ENCODE measurements around the gene DNAH6.
"Not testable (repeated sequence)": the region's sequence is repeated elsewhere in the genome, so short reads cannot be mapped to it uniquely, and the experiment has no call there.

The DNAH6 gene

GRCh38 chr2:84496386-84496785 lies 19.9 kb upstream of the DNAH6 start:
- FAIRE-seq (no peak), DNase-seq (ENCODE audit: insufficient read length, low spot score) (no peak)

GRCh38 chr2:84497285-84497684 lies 19.0 kb upstream of the DNAH6 start:
- no peak for DNase-seq (ENCODE audit: insufficient read length, low spot score)
- FAIRE-seq, result no peak

GRCh38 chr2:84498150-84498799 lies 18.0 kb upstream of the DNAH6 start:
- DNase-seq (ENCODE audit: insufficient read length, low spot score) (no peak), FAIRE-seq (no peak)

- not testable (repeated sequence) for FAIRE-seq; DNase-seq (ENCODE audit: insufficient read length, low spot score)
Observed at GRCh38 chr2:84511024-84511423, 5.3 kb upstream of the DNAH6 start.

- FAIRE-seq (no peak), DNase-seq (ENCODE audit: insufficient read length, low spot score) (no peak)
Observed at GRCh38 chr2:84515788-84516187, 510 bp upstream of the DNAH6 start.

GRCh38 chr2:84519332-84519957 lies 3.1 kb downstream of the DNAH6 start:
- no peak for FAIRE-seq
- no peak for DNase-seq (ENCODE audit: insufficient read length, low spot score)

GRCh38 chr2:84526562-84526961 lies 10.3 kb downstream of the DNAH6 start:
- DNase-seq (ENCODE audit: insufficient read length, low spot score) (no peak), FAIRE-seq (no peak)

GRCh38 chr2:84527137-84528129 lies 11.1 kb downstream of the DNAH6 start:
- no peak for FAIRE-seq

GRCh38 chr2:84532291-84532690 lies 16.0 kb downstream of the DNAH6 start:
- FAIRE-seq (no peak), DNase-seq (ENCODE audit: insufficient read length, low spot score) (no peak)

More at GRCh38 chr2:84527137-84528129, 11.1 kb downstream of the DNAH6 start:
- DNase-seq (ENCODE audit: insufficient read length, low spot score), result no peak

- no peak for FAIRE-seq
- no peak for DNase-seq (ENCODE audit: insufficient read length, low spot score)
Observed at GRCh38 chr2:84534225-84534624, 17.9 kb downstream of the DNAH6 start.

GRCh38 chr2:84537251-84537650 lies 21.0 kb downstream of the DNAH6 start:
- FAIRE-seq, result no peak
- no peak for DNase-seq (ENCODE audit: insufficient read length, low spot score)

- DNase-seq (ENCODE audit: insufficient read length, low spot score) (no peak), FAIRE-seq (no peak)
Observed at GRCh38 chr2:84539729-84540128, 23.4 kb downstream of the DNAH6 start.

GRCh38 chr2:84545005-84545404 lies 28.7 kb downstream of the DNAH6 start:
- FAIRE-seq, result no peak

GRCh38 chr2:84546551-84546950 lies 30.3 kb downstream of the DNAH6 start:
- FAIRE-seq (no peak), DNase-seq (ENCODE audit: insufficient read length, low spot score) (no peak)

More at GRCh38 chr2:84545005-84545404, 28.7 kb downstream of the DNAH6 start:
- DNase-seq (ENCODE audit: insufficient read length, low spot score), result no peak

- no peak for FAIRE-seq
- no peak for DNase-seq (ENCODE audit: insufficient read length, low spot score)
Observed at GRCh38 chr2:84548303-84548702, 32.0 kb downstream of the DNAH6 start.

- FAIRE-seq (no peak), DNase-seq (ENCODE audit: insufficient read length, low spot score) (no peak)
Observed at GRCh38 chr2:84550916-84551315, 34.6 kb downstream of the DNAH6 start.

GRCh38 chr2:84551526-84551925 lies 35.2 kb downstream of the DNAH6 start:
- FAIRE-seq; DNase-seq (ENCODE audit: insufficient read length, low spot score): not testable (repeated sequence)

- DNase-seq (ENCODE audit: insufficient read length, low spot score) (no peak), FAIRE-seq (no peak)
Observed at GRCh38 chr2:84556190-84556589, 39.9 kb downstream of the DNAH6 start.

- DNase-seq (ENCODE audit: insufficient read length, low spot score), result no peak
- no peak for FAIRE-seq
Observed at GRCh38 chr2:84559838-84560237, 43.5 kb downstream of the DNAH6 start.

GRCh38 chr2:84579661-84580060 lies 63.4 kb downstream of the DNAH6 start:
- no peak for FAIRE-seq

GRCh38 chr2:84603911-84604310 lies 87.6 kb downstream of the DNAH6 start:
- no peak for FAIRE-seq

More at GRCh38 chr2:84579661-84580060, 63.4 kb downstream of the DNAH6 start:
- DNase-seq (ENCODE audit: insufficient read length, low spot score), result no peak

More at GRCh38 chr2:84603911-84604310, 87.6 kb downstream of the DNAH6 start:
- DNase-seq (ENCODE audit: insufficient read length, low spot score), result no peak

Data from GM19239 (cell line).